ENCODE results near the gene LPXN. TPM values are rescaled to one million over a fixed set of nuclear protein-coding genes. Genes with fewer than 3 reads are reported as not detected.

Gene LPXN
- total RNA-seq, 1 experiment from 2014 or later = 10.3 TPM

GRCh38 chr11:58621586-58622262, 46.1 kb upstream of the LPXN start:
- H3K9me2 ChIP-seq (ENCODE audit: insufficient read depth) = no peaks in the 10 kb centered on the region
- H3K4me1 ChIP-seq (replicated peaks; ENCODE audit: insufficient read depth) = no peaks in the 10 kb centered on the region
- H3K4me2 ChIP-seq = no peak overlapping the region
- H4K20me1 ChIP-seq (ENCODE audit: insufficient read depth) = peaks cover 5% of the 10 kb centered on the region; the same call in 1 of the 2 replicates
- H3K79me2 ChIP-seq (ENCODE audit: low read depth) = no peaks in the 10 kb centered on the region
- no TSS peak for BruUV-seq (replicated peaks)
- H3K36me3 ChIP-seq (ENCODE audit: low read depth) = peaks cover 65% of the 10 kb centered on the region
- no peaks in the 10 kb centered on the region for H3K27me3 ChIP-seq (ENCODE audit: insufficient read depth, low read depth)
- ChIA-PET POLR2A (ENCODE audit: unreplicated experiment) (interaction anchor here (0.5 kb wide), 1 partner anchor 768 kb away, joined by 3 read pairs; no protein-coding TSS in a partner anchor), CTCF (no interaction called here)
- DNase-seq = no peak
- no peaks in the 10 kb centered on the region for H3K9me3 ChIP-seq (ENCODE audit: insufficient read depth, low read depth)
- TF ChIP-seq EZH2 (IDR thresholded peaks at IDR 0.05; ENCODE audit: low read depth) = no peak
- TF ChIP-seq, protein P1, sequence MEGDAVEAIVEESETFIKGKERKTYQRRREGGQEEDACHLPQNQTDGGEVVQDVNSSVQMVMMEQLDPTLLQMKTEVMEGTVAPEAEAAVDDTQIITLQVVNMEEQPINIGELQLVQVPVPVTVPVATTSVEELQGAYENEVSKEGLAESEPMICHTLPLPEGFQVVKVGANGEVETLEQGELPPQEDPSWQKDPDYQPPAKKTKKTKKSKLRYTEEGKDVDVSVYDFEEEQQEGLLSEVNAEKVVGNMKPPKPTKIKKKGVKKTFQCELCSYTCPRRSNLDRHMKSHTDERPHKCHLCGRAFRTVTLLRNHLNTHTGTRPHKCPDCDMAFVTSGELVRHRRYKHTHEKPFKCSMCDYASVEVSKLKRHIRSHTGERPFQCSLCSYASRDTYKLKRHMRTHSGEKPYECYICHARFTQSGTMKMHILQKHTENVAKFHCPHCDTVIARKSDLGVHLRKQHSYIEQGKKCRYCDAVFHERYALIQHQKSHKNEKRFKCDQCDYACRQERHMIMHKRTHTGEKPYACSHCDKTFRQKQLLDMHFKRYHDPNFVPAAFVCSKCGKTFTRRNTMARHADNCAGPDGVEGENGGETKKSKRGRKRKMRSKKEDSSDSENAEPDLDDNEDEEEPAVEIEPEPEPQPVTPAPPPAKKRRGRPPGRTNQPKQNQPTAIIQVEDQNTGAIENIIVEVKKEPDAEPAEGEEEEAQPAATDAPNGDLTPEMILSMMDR (conservative IDR thresholded peaks at IDR 0.05) = no peak
- no peak overlapping the region for H2AFZ ChIP-seq
- no peak overlapping the region for H3K27ac ChIP-seq
- no peaks in the 10 kb centered on the region for H3F3A ChIP-seq (ENCODE audit: insufficient read depth, low read depth)
- H3K4me3 ChIP-seq = no peak overlapping the region
- intact Hi-C loops (cut with micrococcal nuclease; ENCODE audit: unreplicated experiment) = no loop called here

DNA sequence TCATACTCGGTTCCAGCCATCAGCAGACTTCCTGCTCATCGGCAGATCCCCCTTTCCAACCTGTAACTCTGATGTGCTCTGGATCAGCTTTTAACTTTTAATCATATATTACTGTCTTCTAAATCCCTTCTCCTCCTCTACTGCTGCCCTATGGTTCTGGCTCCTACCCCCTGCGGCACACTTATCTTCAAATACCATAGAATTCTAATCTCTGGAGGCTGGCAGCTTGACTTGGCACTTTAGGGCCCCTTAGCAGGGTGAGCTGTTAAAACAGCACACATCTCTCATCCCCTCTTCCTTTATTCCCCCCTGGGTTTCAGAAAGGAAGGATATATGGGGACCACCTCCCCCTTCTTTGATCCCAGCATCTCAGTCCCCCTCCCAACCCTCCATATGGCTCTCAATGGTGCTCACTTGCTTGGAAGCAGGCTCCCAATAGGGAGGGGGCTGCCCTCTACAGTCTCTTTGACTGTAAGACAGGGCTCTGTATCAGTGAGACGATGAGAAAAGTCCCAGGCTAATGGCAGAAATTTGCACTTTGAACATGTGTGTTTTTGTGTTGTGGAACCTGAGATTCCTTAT, 42.4 kb upstream of the LPXN start:
- no peak for DNase-seq
- Histone ChIP-seq H4K20me1 (ENCODE audit: insufficient read depth) (peaks cover 11% of the 10 kb centered on the region; the same call in 1 of the 2 replicates), H3K9me3 (ENCODE audit: insufficient read depth, low read depth) (no peaks in the 10 kb centered on the region), H3K4me2 (no peak overlapping the region), H3K9me2 (ENCODE audit: insufficient read depth) (no peaks in the 10 kb centered on the region), H3K27me3 (ENCODE audit: insufficient read depth, low read depth) (no peaks in the 10 kb centered on the region), H2AFZ (no peak overlapping the region), H3F3A (ENCODE audit: insufficient read depth, low read depth) (peaks cover 7% of the 10 kb centered on the region), H3K36me3 (ENCODE audit: low read depth) (peaks cover 62% of the 10 kb centered on the region), H3K4me1 (replicated peaks; ENCODE audit: insufficient read depth) (no peaks in the 10 kb centered on the region), H3K79me2 (ENCODE audit: low read depth) (no peaks in the 10 kb centered on the region), H3K27ac (no peak overlapping the region), H3K4me3 (no peak overlapping the region)
- ChIA-PET CTCF (interaction anchor here (0.7 kb wide), 1 partner anchor 55 kb away, joined by 4 read pairs; no protein-coding TSS in a partner anchor), POLR2A (ENCODE audit: unreplicated experiment) (no interaction called here)
- no TSS peak for BruUV-seq (replicated peaks)
- TF ChIP-seq, protein P1 (conservative IDR thresholded peaks at IDR 0.05) = no peak
- no peak for TF ChIP-seq EZH2 (IDR thresholded peaks at IDR 0.05; ENCODE audit: low read depth)
- intact Hi-C loops (cut with micrococcal nuclease; ENCODE audit: unreplicated experiment) = no loop called here

DNA sequence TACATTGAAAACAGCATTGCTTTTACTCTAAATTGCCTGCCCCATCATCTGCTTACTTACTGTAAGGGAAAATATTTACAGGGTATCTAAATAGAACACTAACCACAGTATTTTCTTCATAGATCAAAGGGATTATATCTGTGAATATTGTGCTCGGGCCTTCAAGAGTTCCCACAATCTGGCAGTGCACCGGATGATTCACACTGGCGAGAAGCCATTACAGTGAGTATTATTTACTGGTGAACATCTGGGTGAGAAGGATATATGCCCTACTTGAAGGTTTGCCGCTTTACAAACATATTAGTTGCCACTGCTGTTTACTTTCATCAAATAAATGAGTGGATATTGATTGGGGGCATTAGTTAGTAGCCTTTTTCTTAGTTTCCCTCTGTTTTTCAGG, 40.9 kb upstream of the LPXN start:
- Histone ChIP-seq H3K79me2 (ENCODE audit: low read depth) (no peaks in the 10 kb centered on the region), H2AFZ (no peak overlapping the region), H3F3A (ENCODE audit: insufficient read depth, low read depth) (peaks cover 7% of the 10 kb centered on the region), H3K4me3 (no peak overlapping the region), H3K36me3 (ENCODE audit: low read depth) (peaks cover 69% of the 10 kb centered on the region), H3K9me2 (ENCODE audit: insufficient read depth) (no peaks in the 10 kb centered on the region), H4K20me1 (ENCODE audit: insufficient read depth) (peaks cover 16% of the 10 kb centered on the region; the same call in 1 of the 2 replicates), H3K9me3 (ENCODE audit: insufficient read depth, low read depth) (no peaks in the 10 kb centered on the region), H3K4me2 (no peak overlapping the region), H3K27me3 (ENCODE audit: insufficient read depth, low read depth) (no peaks in the 10 kb centered on the region), H3K4me1 (replicated peaks; ENCODE audit: insufficient read depth) (no peaks in the 10 kb centered on the region), H3K27ac (no peak overlapping the region)
- ChIA-PET POLR2A (ENCODE audit: unreplicated experiment) (no interaction called here), CTCF (no interaction called here)
- TF ChIP-seq, protein P1 (conservative IDR thresholded peaks at IDR 0.05) = no peak
- no peak for TF ChIP-seq EZH2 (IDR thresholded peaks at IDR 0.05; ENCODE audit: low read depth)
- intact Hi-C loops (cut with micrococcal nuclease; ENCODE audit: unreplicated experiment) = no loop called here
- DNase-seq = no peak
- no TSS peak for BruUV-seq (replicated peaks)

Data from PC-9 (cell line).